HCT116 (cell line): ENCODE results near the gene CDK11B. TPM values are rescaled to one million over a fixed set of nuclear protein-coding genes. Genes with fewer than 3 reads are reported as not detected.

Experiments
- ATAC-seq: fragments of 200-7000 bp; cut with Tn5 transposase; 2 replicates; pipeline ENCODE4 v1.9.1; 2020; ENCODE audit warnings: mild to moderate bottlenecking, moderate library complexity
- BruUV-seq: library from RNA; stranded (reverse); fragments of 400-500 nt; replicated peaks from 2 replicates; lab custom pipeline; 2021; lab: Mats Ljungman, UMichigan
- CTCF ChIA-PET: fragments of 300-600 bp; sonication (Branson Sonifier 250); formaldehyde crosslinking; loops from one replicate; lab custom pipeline; 2021; ENCODE audit warnings: antibody characterized with exemption; lab: Charles Lee
- POLR2A ChIA-PET: fragments of 300-600, 350-600 bp; sonication (Branson Sonifier 250); formaldehyde crosslinking; loops from one replicate; lab custom pipeline; 2021; ENCODE audit warnings: antibody characterized with exemption; lab: Charles Lee
- RAD21 ChIA-PET, 2 experiments: fragments of 300-600 bp; sonication (Branson Sonifier 250); formaldehyde crosslinking; loops; one replicate each; lab custom pipeline; 2023; ENCODE audit warnings: low total read pairs in 2 of 2; ENCODE audit not compliant: uncharacterized antibody in 2 of 2, unreplicated experiment in 2 of 2, low non-redundant PET in 1 of 2; lab: Charles Lee
- DNase-seq: peaks from one replicate; pipeline ENCODE4 v3.0.0-alpha.2; 2010; ENCODE audit warnings: low read depth, low spot score
- H2AFZ ChIP-seq: fragments of 200-600 bp; shearing (Covaris generic), sonication (generic); 2 replicates; pipeline ENCODE4 v1.6.1; 2017; ENCODE audit warnings: low read depth, mixed run types, mixed read lengths, antibody characterized with exemption, low read length; ENCODE audit not compliant: poor library complexity, severe bottlenecking
- H3K27ac ChIP-seq: 2 replicates; pipeline ENCODE4 v1.5.1; 2012; ENCODE audit warnings: low read depth, low read length
- H3K27me3 ChIP-seq: fragments of 200-600 bp; sonication (generic); 2 replicates; pipeline ENCODE4 v1.6.1; 2016; ENCODE audit warnings: mixed run types, low read length, mixed read lengths; ENCODE audit not compliant: insufficient read depth
- H3K36me3 ChIP-seq, 2 experiments: fragments of 200-500 bp in 1 of 2; fragments of 200-600 bp in 1 of 2; sonication (Bioruptor generic) in 1 of 2; sonication (generic) in 1 of 2; 2 replicates each; pipeline versions ENCODE4 v1.5.1 to v1.6.1; 2014 to 2016; ENCODE audit warnings: low read length in 2 of 2, inconsistent platforms in 1 of 2, mixed read lengths in 1 of 2, mixed run types in 1 of 2; ENCODE audit not compliant: insufficient read depth in 2 of 2, control insufficient read depth in 1 of 2
- H3K4me1 ChIP-seq, 2 experiments: fragments of 200-600 bp in 1 of 2; sonication (generic) in 1 of 2; 2 replicates each; pipeline versions ENCODE4 v1.5.1 to v1.6.1; 2012 to 2017; ENCODE audit warnings: low read length in 2 of 2, inconsistent platforms in 1 of 2, mild to moderate bottlenecking in 1 of 2, mixed read lengths in 1 of 2, mixed run types in 1 of 2, moderate library complexity in 1 of 2; ENCODE audit not compliant: insufficient read depth in 2 of 2, control insufficient read depth in 1 of 2
- H3K4me2 ChIP-seq: fragments of 200-600 bp; sonication (generic); 2 replicates; pipeline ENCODE4 v1.6.1; 2017; ENCODE audit warnings: mixed run types, low read length, mixed read lengths
- H3K4me3 ChIP-seq, 2 experiments: fragments of 200-600 bp in 1 of 2; sonication (generic) in 1 of 2; replicated peaks in 1 of 2; 2 replicates each; pipeline ENCODE4 v1.5.1; 2011 to 2016; ENCODE audit warnings: low read length in 2 of 2, control low read depth in 1 of 2, low read depth in 1 of 2, mild to moderate bottlenecking in 1 of 2, mixed read lengths in 1 of 2, mixed run types in 1 of 2
- H3K79me2 ChIP-seq: fragments of 200-600 bp; sonication (generic); 2 replicates; pipeline ENCODE4 v1.6.1; 2017; ENCODE audit warnings: mild to moderate bottlenecking, mixed run types, low read length, moderate library complexity, mixed read lengths; ENCODE audit not compliant: insufficient read depth
- H3K9ac ChIP-seq: fragments of 200-600 bp; sonication (generic); 2 replicates; pipeline ENCODE4 v1.6.1; 2016; ENCODE audit warnings: low read length, mixed read lengths
- H3K9me2 ChIP-seq: fragments of 200-600 bp; sonication (generic), shearing (Covaris generic); 2 replicates; pipeline ENCODE4 v1.6.1; 2017; ENCODE audit warnings: mixed run types, mild to moderate bottlenecking, moderate library complexity; ENCODE audit not compliant: insufficient read depth
- H3K9me3 ChIP-seq, 2 experiments: fragments of 200-500 bp in 1 of 2; fragments of 200-600 bp in 1 of 2; sonication (Bioruptor generic) in 1 of 2; sonication (generic) in 1 of 2; 2 replicates each; pipeline ENCODE4 v1.6.1; 2014 to 2017; ENCODE audit warnings: low read length in 2 of 2, mixed read lengths in 2 of 2, inconsistent platforms in 1 of 2, low read depth in 1 of 2, mild to moderate bottlenecking in 1 of 2, mixed run types in 1 of 2, moderate library complexity in 1 of 2; ENCODE audit not compliant: control insufficient read depth in 1 of 2, insufficient read depth in 1 of 2
- H4K20me1 ChIP-seq: fragments of 200-600 bp; sonication (generic), shearing (Covaris generic); 2 replicates; pipeline ENCODE4 v1.6.1; 2017; ENCODE audit warnings: mixed run types, mild to moderate bottlenecking, moderate library complexity; ENCODE audit not compliant: insufficient read depth
- ATF3 ChIP-seq: IDR thresholded peaks from 2 replicates; pipeline ENCODE4 v1.6.1; 2012
- ELF1 ChIP-seq: IDR thresholded peaks from 2 replicates; pipeline ENCODE4 v1.6.1; 2012; ENCODE audit warnings: low read depth, borderline replicate concordance
- EZH2 ChIP-seq: fragments of 200-600 bp; sonication (generic); IDR thresholded peaks from 2 replicates; pipeline ENCODE4 v1.6.1; 2017; ENCODE audit warnings: antibody characterized with exemption, mixed run types
- EZH2phosphoT487 ChIP-seq: fragments of 200-600 bp; IDR thresholded peaks from 2 replicates; pipeline ENCODE4 v1.6.1; 2018; ENCODE audit warnings: antibody characterized with exemption, borderline replicate concordance
- FOSL1 ChIP-seq: IDR thresholded peaks from 2 replicates; pipeline ENCODE4 v1.6.1; 2012; ENCODE audit warnings: low read depth
- JUND ChIP-seq: IDR thresholded peaks from 2 replicates; pipeline ENCODE4 v1.6.1; 2012
- POLR2A ChIP-seq: IDR thresholded peaks from 2 replicates; pipeline ENCODE4 v1.7.0; 2011; ENCODE audit warnings: borderline replicate concordance; ENCODE audit not compliant: insufficient read depth, insufficient read length; ENCODE audit errors: extremely low read depth
- POLR2AphosphoS5 ChIP-seq: IDR thresholded peaks from 2 replicates; pipeline ENCODE4 v1.6.1; 2011; ENCODE audit warnings: mild to moderate bottlenecking, low read depth, low read length, moderate library complexity
- RAD21 ChIP-seq: IDR thresholded peaks from 2 replicates; pipeline ENCODE4 v1.6.1; 2012; ENCODE audit warnings: low read depth, mild to moderate bottlenecking
- REST ChIP-seq: IDR thresholded peaks from 2 replicates; pipeline ENCODE4 v1.6.1; 2012; ENCODE audit warnings: low read depth
- SIN3A ChIP-seq: IDR thresholded peaks from 2 replicates; pipeline ENCODE4 v1.6.1; 2012; ENCODE audit warnings: low read depth
- SP1 ChIP-seq: IDR thresholded peaks from 2 replicates; pipeline ENCODE4 v1.6.1; 2012; ENCODE audit warnings: low read depth
- SRF ChIP-seq: IDR thresholded peaks from 2 replicates; pipeline ENCODE4 v1.6.1; 2012; ENCODE audit warnings: low read depth
- YY1 ChIP-seq: IDR thresholded peaks from 2 replicates; pipeline ENCODE4 v1.6.1; 2011; ENCODE audit warnings: low read length, low read depth, moderate library complexity, mild to moderate bottlenecking; ENCODE audit not compliant: insufficient replicate concordance; ENCODE audit errors: extremely low read depth
- ZBTB33 ChIP-seq: IDR thresholded peaks from 2 replicates; pipeline ENCODE4 v1.6.1; 2011; ENCODE audit warnings: mild to moderate bottlenecking, low read length, moderate library complexity; ENCODE audit not compliant: insufficient replicate concordance; ENCODE audit errors: extremely low read depth
- ZNF274 ChIP-seq: fragments of 200-500 bp; sonication (Bioruptor generic); IDR thresholded peaks from 2 replicates; pipeline ENCODE4 v1.6.1; 2014; ENCODE audit warnings: mild to moderate bottlenecking, low read depth, low read length, inconsistent platforms
- intact Hi-C: fragments of 100-400 bp; cut with micrococcal nuclease; formaldehyde crosslinking; loops from 2 replicates; pipeline ENCODE4 v1.10.0; 2022
- total RNA-seq: library from RNA; stranded (reverse); gene quantifications from one replicate; pipeline ENCODE4 v1.2.1, GENCODE V29; 2021; ENCODE audit not compliant: unreplicated experiment

The CDK11B gene
- total RNA-seq, 1 experiment from 2014 or later: 31.5 TPM

DNA sequence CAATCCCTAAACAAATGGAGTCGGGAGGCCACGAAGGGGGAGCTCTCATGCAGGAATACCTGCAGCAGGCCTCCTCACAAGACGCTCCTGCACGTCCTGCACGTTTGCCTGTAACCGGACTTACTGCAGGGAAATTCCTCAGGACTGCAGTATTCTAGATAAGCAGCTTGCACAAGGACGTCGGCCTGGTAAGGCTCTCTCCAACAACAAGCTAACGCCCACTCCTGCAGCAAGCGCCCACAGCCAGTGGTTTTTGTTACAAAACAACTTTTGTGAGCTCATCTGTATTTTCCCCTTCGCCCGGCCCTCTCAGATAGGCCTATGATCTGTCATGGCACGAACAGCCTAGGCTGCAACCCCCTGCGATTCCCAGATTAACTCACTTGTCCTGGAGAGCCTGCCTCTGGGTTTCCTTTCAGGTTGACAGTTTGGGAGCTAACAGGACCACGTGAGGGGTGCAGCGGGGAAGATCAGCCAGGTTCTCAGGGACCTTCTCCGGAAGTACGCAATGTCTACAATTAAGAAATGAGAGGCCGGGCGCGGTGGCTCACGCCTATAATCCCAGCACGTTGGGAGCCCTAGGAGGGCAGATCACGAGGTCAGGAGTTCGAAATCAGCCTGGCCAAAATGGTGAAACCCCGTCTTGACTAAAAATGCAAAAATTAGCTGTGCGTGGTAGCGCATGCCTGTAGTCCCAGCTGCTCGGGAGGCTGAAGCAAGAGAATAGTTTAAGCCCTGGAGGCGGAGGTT is 44.4 kb downstream of the CDK11B start (continued):
- no peak for TF ChIP-seq ZBTB33
- TF ChIP-seq SP1: no peak
- TF ChIP-seq FOSL1: no peak
- TF ChIP-seq JUND: no peak
- TF ChIP-seq POLR2AphosphoS5: no peak
- TF ChIP-seq SRF: no peak

DNA sequence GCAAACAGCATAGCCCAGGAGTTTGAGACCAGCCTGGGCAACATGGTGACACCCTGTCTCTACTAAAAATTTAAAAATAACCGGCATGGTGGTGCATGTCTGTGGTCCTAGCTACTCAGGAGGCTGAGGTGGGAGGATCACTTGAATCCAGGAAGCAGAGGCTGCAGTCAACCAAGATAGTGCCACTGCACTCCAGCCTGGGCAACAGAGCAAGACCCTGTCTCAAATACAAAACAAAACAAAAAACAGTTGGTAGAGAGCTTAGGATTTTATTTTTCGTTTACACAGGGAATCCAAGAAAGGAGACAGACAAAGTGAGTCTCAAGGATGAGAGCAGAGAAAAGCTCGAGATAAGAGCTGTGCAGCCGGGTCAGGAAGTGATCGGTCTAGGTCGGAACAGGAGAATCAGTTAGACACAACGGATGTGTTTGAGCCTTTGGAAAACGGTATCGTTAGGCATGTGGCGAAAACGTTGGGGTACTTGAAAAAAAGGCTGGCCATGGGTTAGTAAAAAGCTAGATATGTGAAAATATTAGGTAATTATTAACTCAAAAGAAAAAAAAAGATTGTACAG is 45.2 kb downstream of the CDK11B start:
- intact Hi-C loops: loop anchor here (10.0 kb wide), 1 partner anchor 269 kb away; the partner anchor contains the start of gene DVL1
- no peak overlapping the region for H3K27ac ChIP-seq
- peaks cover 0 to 3% of the 10 kb centered on the region in 2 experiments; a peak in 1 of 4 replicates for H3K36me3 ChIP-seq
- H3K4me2 ChIP-seq: peak overlapping the region; percentile 97
- no peak overlapping the region for H2AFZ ChIP-seq
- H3K9ac ChIP-seq: no peak overlapping the region
- peak overlapping the region; percentile 2 to 86; a peak in 2 of 4 replicates for H3K4me3 ChIP-seq
- ChIA-PET RAD21 (no interaction called here), CTCF (no interaction called here), POLR2A (interaction anchor here (3.3 kb wide), 1 partner anchor 15 kb away, joined by 15 read pairs; no protein-coding TSS in a partner anchor)
- H4K20me1 ChIP-seq: 0 out of 2 replicates have a peak, but pooled peaks cover 3% of the 10 kb centered on the region
- H3K4me1 ChIP-seq: peaks cover 11 to 22% of the 10 kb centered on the region in 2 experiments; a peak in 3 of 4 replicates
- ATAC-seq (no peak), DNase-seq (no peak)
- BruUV-seq: no TSS peak
- no peaks in the 10 kb centered on the region for H3K9me3 ChIP-seq
- no peaks in the 10 kb centered on the region for H3K27me3 ChIP-seq
- no peaks in the 10 kb centered on the region for H3K9me2 ChIP-seq
- peaks cover 9% of the 10 kb centered on the region; the same call in 1 of the 2 replicates for H3K79me2 ChIP-seq
- TF ChIP-seq EZH2 (no peak), ZNF274 (no peak), ELF1 (no peak), REST (no peak), ATF3 (no peak), RAD21 (no peak), POLR2A (no peak), YY1 (no peak), POLR2AphosphoS5 (no peak), FOSL1 (no peak), ZBTB33 (no peak), SIN3A (no peak), EZH2phosphoT487 (no peak)
